Measurements from ENCODE around the gene ABI3BP. TPM values are rescaled to one million over a fixed set of nuclear protein-coding genes. Genes with fewer than 3 reads are reported as not detected.
A peak's percentile ranks its signal among the peaks of the same experiment; 100 is the strongest.

ABI3BP gene
- total and polyA plus RNA-seq, 10 of the 15 experiments (the other 5 are each of a cell fraction or from before 2014, with no cell fraction given) = 0.03 to 0.42 (median 0.11) TPM; not detected in 4

- BruUV-seq (replicated peaks) = no TSS peak
- ATAC-seq = peak; percentile 91
Observed at GRCh38 chr3:100899440-100900091, 93.7 kb downstream of the ABI3BP start.

GRCh38 chr3:100898681-100899080 lies 94.5 kb downstream of the ABI3BP start:
- TF ChIP-seq BACH1 (IDR thresholded peaks at IDR 0.05; ENCODE audit: borderline replicate concordance) (no peak), ESRRA (IDR thresholded peaks at IDR 0.05; ENCODE audit: low read length) (no peak)
- DNase-seq (ENCODE audit: low read depth, low spot score) (no peak), ATAC-seq (no peak; the same call in 1 of the 3 replicates), FAIRE-seq (no peak)
- Histone ChIP-seq H3K36me3 (ENCODE audit: control insufficient read depth in 2 of 2, insufficient read depth in 2 of 2, low read length in 1 of 2) (no peaks in the 10 kb centered on the region), H3K27ac (ENCODE audit: control insufficient read depth, insufficient read depth) (no peak overlapping the region), H3K4me2 (ENCODE audit: control insufficient read depth, insufficient read depth) (peak overlapping the region; percentile 38), H3K27me3 (replicated peaks in 1 of 2; ENCODE audit: control insufficient read depth in 2 of 2, insufficient read depth in 2 of 2, low read length in 1 of 2) (no peaks in the 10 kb centered on the region), H3K4me3 (no peak overlapping the region), H2AFZ (ENCODE audit: control insufficient read depth, low read depth, low read length) (peak overlapping the region; percentile 44; the same call in 1 of the 2 replicates), H3K9ac (ENCODE audit: control insufficient read depth, insufficient read depth, low read length) (no peak overlapping the region), H3K4me1 (ENCODE audit: control insufficient read depth, insufficient read depth, low read length) (peaks cover 16% of the 10 kb centered on the region), H3K9me3 (replicated peaks; ENCODE audit: control insufficient read depth, insufficient read depth, low read length) (no peaks in the 10 kb centered on the region), H3K79me2 (ENCODE audit: control insufficient read depth, insufficient read depth, low read length) (no peaks in the 10 kb centered on the region), H4K20me1 (ENCODE audit: control insufficient read depth, insufficient read depth) (no peaks in the 10 kb centered on the region)
- in situ Hi-C loops (cut with MboI) (no loop called here), intact Hi-C loops (cut with micrococcal nuclease; ENCODE audit: unreplicated experiment) (no loop called here)
- POLR2A ChIA-PET = interaction anchor here (0.5 kb wide), 1 partner anchor 713 kb away, joined by 3 read pairs; no protein-coding TSS in a partner anchor
- BruUV-seq (replicated peaks) = no TSS peak
- CTCF ChIA-PET = no interaction called here
- RAD21 ChIA-PET (ENCODE audit: unreplicated experiment) = no interaction called here
- SMC1A ChIA-PET (ENCODE audit: uncharacterized antibody, unreplicated experiment) = interaction anchor here (1.1 to 1.8 kb wide), 3 partner anchors 13 to 27 kb away, joined by 3 to 7 read pairs (median 4); no protein-coding TSS in a partner anchor
- 62% methylated on average over 5 of the region's 5 CpGs for WGBS (ENCODE audit: insufficient coverage, insufficient replicate concordance, low lambda C conversion rate, missing lambda C conversion rate)

More at GRCh38 chr3:100899440-100900091, 93.7 kb downstream of the ABI3BP start:
- peak overlapping the region; percentile 41 for H3K4me2 ChIP-seq (ENCODE audit: control insufficient read depth, insufficient read depth)
- H3K79me2 ChIP-seq (ENCODE audit: control insufficient read depth, insufficient read depth, low read length) = no peaks in the 10 kb centered on the region
- no peaks in the 10 kb centered on the region; the same call in 2 of the 3 replicates for H3K9me3 ChIP-seq (replicated peaks; ENCODE audit: control insufficient read depth, insufficient read depth, low read length)
- peak overlapping the region; percentile 39 for H2AFZ ChIP-seq (ENCODE audit: control insufficient read depth, low read depth, low read length)
- CTCF ChIA-PET = no interaction called here
- DNase-seq (ENCODE audit: low read depth, low spot score) = peak; percentile 28
- H3K9ac ChIP-seq (ENCODE audit: control insufficient read depth, insufficient read depth, low read length) = no peak overlapping the region
- POLR2A ChIA-PET = no interaction called here
- no peaks in the 10 kb centered on the region for H3K27me3 ChIP-seq (replicated peaks in 1 of 2; ENCODE audit: control insufficient read depth in 2 of 2, insufficient read depth in 2 of 2, low read length in 1 of 2)
- H3K27ac ChIP-seq (ENCODE audit: control insufficient read depth, insufficient read depth) = peak overlapping the region; percentile 27; the same call in 1 of the 2 replicates
- H3K36me3 ChIP-seq (ENCODE audit: control insufficient read depth in 2 of 2, insufficient read depth in 2 of 2, low read length in 1 of 2) = no peaks in the 10 kb centered on the region
- in situ Hi-C loops (cut with MboI) (no loop called here), intact Hi-C loops (cut with micrococcal nuclease; ENCODE audit: unreplicated experiment) (no loop called here)
- H3K4me3 ChIP-seq = no peak overlapping the region
- RAD21 ChIA-PET (ENCODE audit: unreplicated experiment) = no interaction called here
- FAIRE-seq = peak; percentile 47
- TF ChIP-seq MTA2 (IDR thresholded peaks at IDR 0.05; ENCODE audit: low read depth) = peak; percentile 40; the same call in 1 of the 2 replicates
- no peak for TF ChIP-seq RBBP5 (conservative IDR thresholded peaks at IDR 0.05)
- TF ChIP-seq HCFC1 (IDR thresholded peaks at IDR 0.05; ENCODE audit: low read length) = no peak
- SMC1A ChIA-PET (ENCODE audit: uncharacterized antibody, unreplicated experiment) = interaction anchor here (1.1 kb wide), 1 partner anchor 21 kb away, joined by 3 read pairs; no protein-coding TSS in a partner anchor
- 3% methylated on average over 2 of the region's 2 CpGs for WGBS (ENCODE audit: insufficient coverage, insufficient replicate concordance, low lambda C conversion rate, missing lambda C conversion rate)
- H3K4me1 ChIP-seq (ENCODE audit: control insufficient read depth, insufficient read depth, low read length) = peaks cover 16% of the 10 kb centered on the region
- H4K20me1 ChIP-seq (ENCODE audit: control insufficient read depth, insufficient read depth) = no peaks in the 10 kb centered on the region
